Small intestine (tissue), 7 donors: ENCODE measurements around the gene XPOT. TPM values are rescaled to one million over a fixed set of nuclear protein-coding genes. Genes with fewer than 3 reads are reported as not detected.

Experiments used
- DNase-seq, 2 donors: peaks; one replicate each; pipeline versions ENCODE4 v3.0.0 to v3.0.0-alpha.2; 2013
- FAIRE-seq: peaks from 2 replicates; lab custom pipeline; 2012; peaks lifted over from hg19 to GRCh38; lab: Jason Lieb, UNC
- H3K27ac ChIP-seq, 3 donors: one replicate each; pipeline ENCODE4 v1.5.1; 2013; ENCODE audit warnings: low read length in 2 of 3, mild to moderate bottlenecking in 2 of 3, control low read depth in 1 of 3, inconsistent platforms in 1 of 3, low read depth in 1 of 3, moderate library complexity in 1 of 3
- H3K27me3 ChIP-seq, 3 donors: one replicate each; pipeline ENCODE4 v1.6.1; 2013; ENCODE audit warnings: low read length in 3 of 3, inconsistent platforms in 1 of 3; ENCODE audit not compliant: control insufficient read depth in 3 of 3, insufficient read depth in 3 of 3
- H3K36me3 ChIP-seq, 3 donors: one replicate each; pipeline ENCODE4 v1.6.1; 2013; ENCODE audit warnings: low read length in 3 of 3, inconsistent platforms in 1 of 3, low read depth in 1 of 3, mild to moderate bottlenecking in 1 of 3, moderate library complexity in 1 of 3; ENCODE audit not compliant: control insufficient read depth in 3 of 3, insufficient read depth in 2 of 3
- H3K4me1 ChIP-seq, 3 donors: one replicate each; pipeline ENCODE4 v1.6.1; 2013; ENCODE audit warnings: low read length in 2 of 3, inconsistent platforms in 1 of 3, low read depth in 1 of 3, mild to moderate bottlenecking in 1 of 3, moderate library complexity in 1 of 3; ENCODE audit not compliant: control insufficient read depth in 3 of 3, insufficient read depth in 2 of 3
- H3K4me3 ChIP-seq, 3 donors: one replicate each; pipeline ENCODE4 v1.5.1; 2013; ENCODE audit warnings: low read length in 3 of 3, control low read depth in 1 of 3, inconsistent platforms in 1 of 3, low read depth in 1 of 3, mild to moderate bottlenecking in 1 of 3, moderate library complexity in 1 of 3
- H3K9me3 ChIP-seq, 2 donors: one replicate each; pipeline ENCODE4 v1.6.1; 2013; ENCODE audit warnings: low read depth in 1 of 2, low read length in 1 of 2; ENCODE audit not compliant: control insufficient read depth in 2 of 2, insufficient read depth in 1 of 2
- WGBS, 3 donors: extraction: QIAGEN DNeasy Blood & Tissue Kit; methylation state at CpG; one replicate each; pipeline ENCODE4 v1.1.7; 2013; 5-methylcytosine and 5-hydroxymethylcytosine counted together
- polyA plus RNA-seq, 4 donors: library from polyadenylated mRNA; stranded (reverse) in 3 of 4; unstranded in 1 of 4; fragments of 200-250 nt in 3 of 4; fragments of 120-200 nt in 1 of 4; gene quantifications; one replicate each; pipeline versions ENCODE4 v1.2.1 to v1.2.3, GENCODE V29; 2013
- donor health status: healthy with polysubstance abuse.
- donor health status: control.
- donor health status: control.
- donor health status: Bipolar disorder and iron deficiency.
- donor health status: healthy.

The XPOT gene
- polyA plus RNA-seq, 4 donors, result 5.4 to 30.9 (median 14.9) TPM

GRCh38 chr12:64450711-64451486 lies 46.7 kb downstream of the XPOT start:
- DNase-seq, result peak in 1 of 2 donors; percentile 16
- peaks cover 0 to 9% (median 2%) of the 10 kb centered on the region in 3 donors for H3K36me3 ChIP-seq

DNA sequence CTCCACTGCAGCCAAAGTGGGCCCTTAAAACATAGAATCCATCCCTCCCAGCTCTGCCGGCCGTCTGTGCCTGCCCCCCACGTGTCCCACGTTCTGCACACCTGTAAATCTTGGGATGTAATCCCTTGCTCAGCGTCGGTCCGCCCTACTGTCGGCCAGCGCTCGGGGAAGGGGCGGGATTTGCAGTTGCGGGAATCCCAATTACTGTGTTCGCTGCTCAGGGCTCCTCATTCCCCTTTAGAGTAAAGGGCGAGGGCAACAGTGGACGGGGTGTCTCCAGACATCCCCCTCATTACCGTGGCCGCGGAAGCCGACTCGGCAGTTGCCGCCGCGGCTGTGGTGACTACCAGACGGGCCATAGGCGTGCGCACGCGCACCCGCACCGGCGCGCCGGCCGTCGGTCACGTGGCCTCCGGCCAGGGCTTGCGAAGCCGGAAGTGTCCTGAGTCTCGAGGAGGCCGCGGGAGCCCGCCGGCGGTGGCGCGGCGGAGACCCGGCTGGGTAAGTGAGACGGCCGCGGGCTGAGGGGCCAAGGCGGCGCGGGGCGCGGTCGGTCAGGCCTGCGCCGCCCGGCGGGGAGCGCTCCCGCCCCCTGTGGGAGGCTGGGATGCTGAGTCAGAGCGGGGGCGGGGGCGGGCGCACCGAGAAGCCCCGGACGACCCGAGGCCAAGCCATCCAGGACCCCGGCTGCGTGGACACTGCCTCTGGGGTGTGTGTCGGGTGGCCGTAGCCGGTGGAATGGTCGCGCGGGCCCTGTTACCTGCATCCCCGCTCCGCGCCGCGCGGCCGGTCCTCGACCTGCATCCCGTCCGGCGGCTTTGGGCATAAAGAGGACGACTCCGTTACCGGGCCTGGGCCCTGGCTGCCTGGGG lies 47.7 kb downstream of the XPOT start, which contains the start of gene TBK1:
Gene TBK1 (plus strand): TSS at position 434 of the 872 bp plus-strand sequence. CDS start 3,751 bp downstream, outside the sequence.
- no peaks in the 10 kb centered on the region for H3K27me3 ChIP-seq
- H3K9me3 ChIP-seq, result no peaks in the 10 kb centered on the region
- peak within 1 kb of the TSS; percentile 87 to 99 (median 98) for H3K27ac ChIP-seq
- H3K4me3 ChIP-seq, result peak within 1 kb of the TSS; percentile 76 to 99 (median 91)
- WGBS, 3 donors, result 0% methylated on average over 76 to 94 of the region's 94 CpGs
- FAIRE-seq (no peak), DNase-seq (peak; percentile 81 to 94)
- H3K4me1 ChIP-seq, result peaks cover 0 to 13% (median 3%) of the 10 kb centered on the region in 3 donors
- peaks cover 0 to 9% (median 0%) of the 10 kb centered on the region in 3 donors for H3K36me3 ChIP-seq

More at GRCh38 chr12:64450711-64451486, 46.7 kb downstream of the XPOT start:
- H3K27me3 ChIP-seq, result no peaks in the 10 kb centered on the region
- peak overlapping the region in 2 of 3 donors; percentile 36 to 76 for H3K4me3 ChIP-seq
- H3K27ac ChIP-seq, result no peak overlapping the region
- no peaks in the 10 kb centered on the region for H3K9me3 ChIP-seq
- 17 to 21% (median 20%) methylated on average over 8 of the region's 8 CpGs for WGBS, 3 donors
- peaks cover 0 to 13% (median 3%) of the 10 kb centered on the region in 3 donors for H3K4me1 ChIP-seq
- FAIRE-seq, result no peak

DNA sequence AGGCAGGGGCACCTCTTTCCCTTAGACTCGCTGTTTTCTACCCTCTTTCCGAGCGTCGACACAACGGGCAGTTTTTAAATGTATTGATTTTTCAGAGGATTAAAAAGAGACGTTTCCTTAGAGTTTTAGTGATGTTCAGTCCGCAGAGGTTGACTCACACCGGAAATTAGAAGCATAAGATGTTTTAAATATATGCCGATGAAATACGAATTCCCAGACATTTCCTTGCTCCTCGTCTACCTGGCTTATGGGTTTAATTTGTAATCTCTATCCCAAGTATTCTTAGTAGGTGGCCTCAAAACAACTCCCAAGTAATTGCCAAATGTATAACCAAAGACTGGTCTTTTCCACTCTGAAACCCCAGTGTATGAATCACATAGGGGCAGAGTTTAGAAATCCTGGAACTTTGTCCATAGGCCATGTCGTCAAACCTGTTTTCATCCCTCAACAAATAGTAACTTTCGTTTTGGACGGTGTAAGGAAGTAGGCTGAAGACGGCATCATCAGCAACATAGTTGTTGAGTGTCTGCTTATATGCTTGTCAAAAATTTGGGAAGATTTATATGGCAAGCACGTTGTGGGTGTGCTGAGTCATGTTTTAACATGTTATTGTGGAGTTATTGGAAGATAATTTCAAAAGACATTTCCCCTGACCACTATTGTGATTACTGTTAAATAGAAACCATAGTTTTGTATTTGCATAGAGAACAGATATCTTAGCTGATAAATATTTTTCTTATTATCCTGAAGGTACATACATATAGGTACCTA lies 48.6 kb downstream of the XPOT start:
- H3K4me1 ChIP-seq, result peaks cover 0 to 13% (median 3%) of the 10 kb centered on the region in 3 donors
- H3K36me3 ChIP-seq, result peaks cover 0 to 6% (median 0%) of the 10 kb centered on the region in 3 donors
- H3K9me3 ChIP-seq, result no peaks in the 10 kb centered on the region
- peak overlapping the region; percentile 76 to 99 (median 91) for H3K4me3 ChIP-seq
- WGBS, 3 donors, result 0% methylated on average over 16 of the region's 16 CpGs
- peak overlapping the region; percentile 87 to 99 (median 98) for H3K27ac ChIP-seq
- DNase-seq (peak; percentile 89 to 92), FAIRE-seq (no peak)
- no peaks in the 10 kb centered on the region for H3K27me3 ChIP-seq

DNA sequence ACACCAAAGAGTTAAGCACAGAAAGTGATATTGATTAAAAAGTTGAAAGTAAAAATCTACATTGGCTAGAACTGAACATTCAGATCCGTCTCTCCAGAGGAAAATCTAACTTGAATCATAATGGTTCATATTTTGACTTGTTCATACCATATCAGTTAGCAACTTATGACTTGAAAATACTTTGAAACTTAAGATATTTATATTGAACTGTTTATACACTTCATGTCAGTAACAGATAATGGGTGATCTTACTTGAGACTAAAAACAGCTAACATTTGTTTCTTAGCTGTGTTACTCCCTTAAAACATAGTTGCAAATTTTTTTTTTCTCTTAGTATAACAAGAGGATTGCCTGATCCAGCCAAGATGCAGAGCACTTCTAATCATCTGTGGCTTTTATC lies 51.3 kb downstream of the XPOT start:
- no peak for FAIRE-seq
- Histone ChIP-seq H3K4me1 (peaks cover 0 to 13% (median 3%) of the 10 kb centered on the region in 3 donors), H3K36me3 (peaks cover 0 to 3% (median 0%) of the 10 kb centered on the region in 3 donors), H3K27ac (no peak overlapping the region), H3K9me3 (no peaks in the 10 kb centered on the region), H3K27me3 (no peaks in the 10 kb centered on the region), H3K4me3 (no peak overlapping the region)
- no peak for DNase-seq
- 81 to 94% (median 84%) methylated on average over 1 of the region's 1 CpG for WGBS, 3 donors

- DNase-seq, result no peak
- Histone ChIP-seq H3K4me1 (peaks cover 0 to 11% (median 1%) of the 10 kb centered on the region in 3 donors), H3K9me3 (no peaks in the 10 kb centered on the region), H3K4me3 (no peak overlapping the region), H3K36me3 (peaks cover 0 to 5% (median 0%) of the 10 kb centered on the region in 3 donors), H3K27ac (peak overlapping the region in 1 of 3 donors; percentile 44), H3K27me3 (no peaks in the 10 kb centered on the region)
- FAIRE-seq, result no peak
These were observed 51.9 kb downstream of the XPOT start for GRCh38 chr12:64456119-64456518.

- Histone ChIP-seq H3K27me3 (no peaks in the 10 kb centered on the region), H3K4me3 (no peak overlapping the region), H3K36me3 (peaks cover 0 to 10% (median 4%) of the 10 kb centered on the region in 3 donors), H3K9me3 (no peaks in the 10 kb centered on the region), H3K4me1 (peaks cover 0 to 9% (median 0%) of the 10 kb centered on the region in 3 donors), H3K27ac (peak overlapping the region in 1 of 3 donors; percentile 5)
- 58 to 64% (median 63%) methylated on average over 6 of the region's 6 CpGs for WGBS, 3 donors
- FAIRE-seq, result no peak
- DNase-seq, result peak in 1 of 2 donors; percentile 13
These were observed 52.8 kb downstream of the XPOT start for GRCh38 chr12:64457032-64457431.

GRCh38 chr12:64457466-64457865 lies 53.3 kb downstream of the XPOT start:
- Histone ChIP-seq H3K27ac (peak overlapping the region in 2 of 3 donors; percentile 4 to 5), H3K4me3 (no peak overlapping the region), H3K4me1 (peaks cover 0 to 9% (median 0%) of the 10 kb centered on the region in 3 donors), H3K27me3 (no peaks in the 10 kb centered on the region), H3K36me3 (peaks cover 0 to 10% (median 4%) of the 10 kb centered on the region in 3 donors), H3K9me3 (no peaks in the 10 kb centered on the region)
- FAIRE-seq (no peak), DNase-seq (no peak)
- 75 to 91% (median 83%) methylated on average over 3 of the region's 3 CpGs for WGBS, 3 donors
